GM12874 (cell line): ENCODE measurements around the gene ARHGAP30.

Experiments used
- TF ChIP-seq, protein P1 (sequence below): IDR thresholded peaks from 2 replicates; pipeline ENCODE4 v1.5.1; 2011; ENCODE audit warnings: low read depth, mild to moderate bottlenecking, control low read depth, low read length, moderate library complexity; ENCODE audit not compliant: insufficient read depth

The ARHGAP30 gene

DNA sequence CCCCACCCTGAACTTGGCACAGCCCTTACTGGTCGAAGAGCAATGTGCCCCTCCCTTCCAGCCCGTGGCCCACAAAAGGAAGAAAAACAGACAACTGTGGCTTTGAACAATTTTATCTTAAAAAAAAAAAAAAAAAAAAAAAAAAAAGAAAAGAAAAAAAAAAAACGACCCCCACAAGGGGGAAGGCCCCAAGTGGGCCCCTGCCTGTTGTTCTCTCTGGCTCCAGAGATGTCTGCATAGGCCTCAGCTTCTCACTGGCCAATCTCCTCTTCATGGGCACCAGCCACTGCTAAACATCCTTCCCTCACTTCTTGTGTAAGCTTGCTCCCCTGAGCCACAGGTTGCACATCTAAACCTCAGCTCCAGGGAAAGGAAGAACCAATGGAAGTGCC lies 30.5 kb downstream of the ARHGAP30 start:
- TF ChIP-seq, protein P1, sequence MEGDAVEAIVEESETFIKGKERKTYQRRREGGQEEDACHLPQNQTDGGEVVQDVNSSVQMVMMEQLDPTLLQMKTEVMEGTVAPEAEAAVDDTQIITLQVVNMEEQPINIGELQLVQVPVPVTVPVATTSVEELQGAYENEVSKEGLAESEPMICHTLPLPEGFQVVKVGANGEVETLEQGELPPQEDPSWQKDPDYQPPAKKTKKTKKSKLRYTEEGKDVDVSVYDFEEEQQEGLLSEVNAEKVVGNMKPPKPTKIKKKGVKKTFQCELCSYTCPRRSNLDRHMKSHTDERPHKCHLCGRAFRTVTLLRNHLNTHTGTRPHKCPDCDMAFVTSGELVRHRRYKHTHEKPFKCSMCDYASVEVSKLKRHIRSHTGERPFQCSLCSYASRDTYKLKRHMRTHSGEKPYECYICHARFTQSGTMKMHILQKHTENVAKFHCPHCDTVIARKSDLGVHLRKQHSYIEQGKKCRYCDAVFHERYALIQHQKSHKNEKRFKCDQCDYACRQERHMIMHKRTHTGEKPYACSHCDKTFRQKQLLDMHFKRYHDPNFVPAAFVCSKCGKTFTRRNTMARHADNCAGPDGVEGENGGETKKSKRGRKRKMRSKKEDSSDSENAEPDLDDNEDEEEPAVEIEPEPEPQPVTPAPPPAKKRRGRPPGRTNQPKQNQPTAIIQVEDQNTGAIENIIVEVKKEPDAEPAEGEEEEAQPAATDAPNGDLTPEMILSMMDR = no peak

DNA sequence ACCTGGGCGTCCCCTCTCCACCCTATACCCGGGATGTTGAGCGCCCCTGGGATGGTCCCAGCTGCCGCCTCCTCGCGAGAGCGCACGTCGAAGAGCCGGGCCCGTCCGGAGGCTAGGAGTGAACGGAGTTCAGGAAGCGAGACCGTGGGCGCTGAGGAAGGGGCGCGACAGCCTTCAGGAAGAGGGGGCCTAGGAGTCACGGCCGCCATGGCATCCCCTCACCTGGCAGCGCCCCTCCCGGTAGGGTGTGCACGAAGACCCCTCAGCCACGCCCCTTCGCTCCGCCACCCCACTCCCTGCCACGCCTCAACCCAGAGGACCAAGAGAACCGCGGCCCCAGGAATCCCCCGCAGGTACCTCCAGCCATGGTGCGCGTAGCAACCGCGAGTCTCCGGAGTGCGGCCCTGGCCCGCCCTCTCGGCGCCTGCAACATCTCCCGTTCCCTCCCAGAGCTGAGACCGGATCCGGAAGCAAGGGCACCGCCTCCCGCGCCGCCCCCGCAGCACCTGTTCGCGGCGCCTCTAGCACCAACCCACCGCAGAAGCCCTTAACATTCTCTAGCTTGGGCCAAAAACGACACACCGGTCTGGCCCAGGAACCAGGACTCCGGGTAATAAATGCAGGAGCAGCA lies 31.1 kb downstream of the ARHGAP30 start, which contains the start of gene TSTD1:
TSS of gene TSTD1 (minus strand) at position 442 of the 631 bp plus-strand sequence. CDS start at position 367, 75 bp downstream.
- TF ChIP-seq, protein P1 = 0 out of 2 replicates have a peak, but pooled peaks have one; percentile 7

DNA sequence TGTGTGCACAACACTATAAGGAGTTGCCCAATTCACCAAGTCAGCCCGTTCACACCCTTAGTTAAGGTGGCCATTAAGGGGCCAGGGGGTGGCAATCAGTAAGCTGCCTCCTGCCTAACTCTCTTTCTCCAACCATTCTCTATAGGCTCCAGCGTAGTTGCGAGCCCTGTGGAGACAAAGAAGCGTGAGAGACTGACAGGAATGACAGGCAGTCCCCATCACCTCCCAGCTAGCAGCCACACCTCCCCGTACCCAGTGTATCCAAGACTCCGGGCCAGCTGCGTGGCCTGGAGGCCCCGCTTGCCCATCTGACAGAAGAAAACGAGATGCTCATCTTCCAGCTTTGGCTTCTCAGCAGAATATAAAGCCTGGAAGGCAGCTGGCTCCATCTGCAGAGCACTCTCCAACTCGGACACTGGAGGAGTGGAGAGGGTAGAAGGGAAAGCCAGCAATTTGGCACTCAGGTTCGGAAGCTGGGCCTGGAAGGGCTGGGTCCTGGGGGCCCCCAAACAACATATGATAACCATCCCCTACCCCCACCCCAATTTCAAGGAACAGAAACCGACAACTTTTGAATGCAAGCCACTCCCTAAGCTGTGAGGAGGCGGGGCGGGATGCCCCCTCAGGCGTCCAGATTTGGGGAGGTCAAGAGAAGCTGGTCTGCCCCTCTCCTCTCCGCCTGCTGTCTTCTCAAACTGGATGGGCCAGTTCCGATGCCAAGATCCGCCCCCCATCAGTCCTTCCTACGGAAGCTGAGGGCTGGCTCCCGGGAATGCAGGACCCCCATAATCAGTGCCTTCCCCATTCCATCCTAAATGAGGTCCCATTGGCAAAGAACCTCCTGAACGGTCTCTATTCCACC lies 31.8 kb downstream of the ARHGAP30 start:
- TF ChIP-seq, protein P1 = no peak

GRCh38 chr1:161033751-161034150 lies 35.9 kb downstream of the ARHGAP30 start:
- TF ChIP-seq, protein P1 = no peak

DNA sequence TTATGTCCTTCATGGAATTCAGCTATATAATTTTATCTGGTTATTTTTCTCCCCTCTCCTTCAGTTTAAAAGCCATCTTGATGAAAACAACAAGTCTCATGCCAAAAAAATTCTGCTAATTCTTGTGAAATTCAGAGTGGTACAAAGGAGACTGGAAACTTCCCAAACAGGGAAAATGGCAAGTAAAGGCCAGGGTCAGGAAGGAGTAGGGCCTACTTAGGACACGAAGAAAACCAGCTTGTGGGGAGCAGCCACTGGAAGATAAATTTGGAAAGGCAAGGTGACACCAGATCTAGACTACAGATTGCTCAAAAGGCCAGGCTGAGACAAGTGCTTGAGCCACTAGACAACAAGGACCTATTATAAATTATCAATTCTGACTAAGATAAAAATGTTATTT lies 37.3 kb downstream of the ARHGAP30 start:
- TF ChIP-seq, protein P1 = no peak

GRCh38 chr1:161031874-161032273 lies 37.8 kb downstream of the ARHGAP30 start:
- TF ChIP-seq, protein P1 = no peak

- TF ChIP-seq, protein P1 = no peak
Measured at GRCh38 chr1:161021970-161022353, 47.7 kb downstream of the ARHGAP30 start.
